Measurements from ENCODE around the gene JAM2. TPM values are rescaled to one million over a fixed set of nuclear protein-coding genes. Genes with fewer than 3 reads are reported as not detected.

The JAM2 gene
- total RNA-seq, 1 experiment from 2014 or later = 4.8 TPM

GRCh38 chr21:25688275-25689155 is 49.5 kb downstream of the JAM2 start (continued):
- TF ChIP-seq AFF4 (CRISPR knock-in tag; IDR thresholded peaks at IDR 0.05; ENCODE audit: borderline replicate concordance) = no peak
- TF ChIP-seq MYBL2 (CRISPR knock-in tag; IDR thresholded peaks at IDR 0.05) = no peak
- TF ChIP-seq, protein P1, sequence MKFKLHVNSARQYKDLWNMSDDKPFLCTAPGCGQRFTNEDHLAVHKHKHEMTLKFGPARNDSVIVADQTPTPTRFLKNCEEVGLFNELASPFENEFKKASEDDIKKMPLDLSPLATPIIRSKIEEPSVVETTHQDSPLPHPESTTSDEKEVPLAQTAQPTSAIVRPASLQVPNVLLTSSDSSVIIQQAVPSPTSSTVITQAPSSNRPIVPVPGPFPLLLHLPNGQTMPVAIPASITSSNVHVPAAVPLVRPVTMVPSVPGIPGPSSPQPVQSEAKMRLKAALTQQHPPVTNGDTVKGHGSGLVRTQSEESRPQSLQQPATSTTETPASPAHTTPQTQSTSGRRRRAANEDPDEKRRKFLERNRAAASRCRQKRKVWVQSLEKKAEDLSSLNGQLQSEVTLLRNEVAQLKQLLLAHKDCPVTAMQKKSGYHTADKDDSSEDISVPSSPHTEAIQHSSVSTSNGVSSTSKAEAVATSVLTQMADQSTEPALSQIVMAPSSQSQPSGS (CRISPR knock-in tag; IDR thresholded peaks at IDR 0.05; ENCODE audit: borderline replicate concordance, low read depth) = no peak
- TF ChIP-seq GTF2I (CRISPR knock-in tag; conservative IDR thresholded peaks at IDR 0.05) = no peak
- no peak for TF ChIP-seq E2F5 (CRISPR knock-in tag; IDR thresholded peaks at IDR 0.05)
- TF ChIP-seq, protein P2, sequence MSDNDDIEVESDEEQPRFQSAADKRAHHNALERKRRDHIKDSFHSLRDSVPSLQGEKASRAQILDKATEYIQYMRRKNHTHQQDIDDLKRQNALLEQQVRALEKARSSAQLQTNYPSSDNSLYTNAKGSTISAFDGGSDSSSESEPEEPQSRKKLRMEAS (CRISPR knock-in tag; IDR thresholded peaks at IDR 0.05) = no peak
- no peak for TF ChIP-seq NFATC4 (CRISPR knock-in tag; IDR thresholded peaks at IDR 0.05)
- no peak for TF ChIP-seq ZNF396 (CRISPR knock-in tag; IDR thresholded peaks at IDR 0.05; ENCODE audit: borderline replicate concordance)

DNA sequence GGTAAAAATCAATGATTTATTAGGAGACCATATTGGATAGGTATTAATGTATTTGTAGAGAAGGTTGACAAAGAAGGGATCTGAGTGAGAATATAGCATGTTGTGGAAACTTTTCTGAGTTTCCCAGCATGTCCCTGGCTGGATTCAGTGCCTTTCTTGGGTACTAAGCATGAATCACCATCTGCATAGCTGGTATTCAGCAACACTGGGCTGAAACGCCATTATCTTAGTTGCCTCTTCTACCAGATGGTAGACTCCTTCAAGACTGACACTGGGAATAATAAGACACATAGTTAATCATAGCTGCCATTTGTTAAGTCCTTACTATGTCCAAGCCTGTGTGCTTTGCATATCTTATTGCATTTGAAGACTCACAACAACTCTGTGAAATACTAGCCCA is 50.2 kb downstream of the JAM2 start:
- Mint-ChIP-seq H3K27ac (no peak overlapping the region), H3K4me1 (no peaks in the 10 kb centered on the region), H3K27me3 (ENCODE audit: low read depth) (no peaks in the 10 kb centered on the region), H3K4me3 (no peak overlapping the region), H3K9me3 (no peaks in the 10 kb centered on the region), H3K36me3 (no peaks in the 10 kb centered on the region)
- ATAC-seq (no peak), DNase-seq (ENCODE audit: low spot score) (no peak)
- POLR2A ChIA-PET = no interaction called here
- CTCF ChIA-PET = no interaction called here
- no peak for TF ChIP-seq JUN (CRISPR knock-in tag; IDR thresholded peaks at IDR 0.05)
- no peak for TF ChIP-seq CBFB (CRISPR knock-in tag; IDR thresholded peaks at IDR 0.05; ENCODE audit: low read depth)
- TF ChIP-seq, protein P3, sequence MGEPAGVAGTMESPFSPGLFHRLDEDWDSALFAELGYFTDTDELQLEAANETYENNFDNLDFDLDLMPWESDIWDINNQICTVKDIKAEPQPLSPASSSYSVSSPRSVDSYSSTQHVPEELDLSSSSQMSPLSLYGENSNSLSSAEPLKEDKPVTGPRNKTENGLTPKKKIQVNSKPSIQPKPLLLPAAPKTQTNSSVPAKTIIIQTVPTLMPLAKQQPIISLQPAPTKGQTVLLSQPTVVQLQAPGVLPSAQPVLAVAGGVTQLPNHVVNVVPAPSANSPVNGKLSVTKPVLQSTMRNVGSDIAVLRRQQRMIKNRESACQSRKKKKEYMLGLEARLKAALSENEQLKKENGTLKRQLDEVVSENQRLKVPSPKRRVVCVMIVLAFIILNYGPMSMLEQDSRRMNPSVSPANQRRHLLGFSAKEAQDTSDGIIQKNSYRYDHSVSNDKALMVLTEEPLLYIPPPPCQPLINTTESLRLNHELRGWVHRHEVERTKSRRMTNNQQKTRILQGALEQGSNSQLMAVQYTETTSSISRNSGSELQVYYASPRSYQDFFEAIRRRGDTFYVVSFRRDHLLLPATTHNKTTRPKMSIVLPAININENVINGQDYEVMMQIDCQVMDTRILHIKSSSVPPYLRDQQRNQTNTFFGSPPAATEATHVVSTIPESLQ (CRISPR knock-in tag; IDR thresholded peaks at IDR 0.05) = no peak
- TF ChIP-seq CREB1 (CRISPR knock-in tag; IDR thresholded peaks at IDR 0.05) = no peak
- no peak for TF ChIP-seq SOX15 (CRISPR knock-in tag; IDR thresholded peaks at IDR 0.05)
- no peak for TF ChIP-seq HMGXB4 (CRISPR knock-in tag; IDR thresholded peaks at IDR 0.05)

All from WTC11 (cell line).